T-cell (primary cell): ENCODE data around the gene KRT71. TPM values are rescaled to one million over a fixed set of nuclear protein-coding genes. Genes with fewer than 3 reads are reported as not detected.
"Not testable (repeated sequence)": the region's sequence is repeated elsewhere in the genome, so short reads cannot be mapped to it uniquely, and the experiment has no call there.

ENCODE experiments used
- ATAC-seq, 4 experiments: fragments of 200-7000 bp in 3 of 4; fragments of 150-1000 bp in 1 of 4; cut with Tn5 transposase; replicated peaks in 1 of 4; 1 replicate in 3 of 4; 2 replicates in 1 of 4; pipeline ENCODE4 v1.10.0; 2021; ENCODE audit warnings: moderate library complexity in 3 of 4, mild to moderate bottlenecking in 2 of 4, moderate number of reproducible peaks in 1 of 4
- CTCF ChIA-PET, 2 donors: fragments of 300-600 bp; sonication (Branson Sonifier 250); formaldehyde crosslinking; loops; one replicate each; lab custom pipeline; 2022; ENCODE audit warnings: antibody characterized with exemption in 2 of 2; lab: Charles Lee
- POLR2A ChIA-PET, 2 donors: fragments of 300-600 bp; sonication (Branson Sonifier 250); formaldehyde crosslinking; loops; one replicate each; lab custom pipeline; 2022; ENCODE audit warnings: antibody characterized with exemption in 2 of 2; lab: Charles Lee
- DNase-seq, 35 experiments: peaks; one replicate each; pipeline versions ENCODE4 v3.0.0 to v3.0.0-alpha.2; 2013 to 2023
- H3K27ac ChIP-seq: one replicate; pipeline ENCODE4 v1.5.1; 2013; ENCODE audit warnings: low read length
- H3K27me3 ChIP-seq, 2 experiments: replicated peaks in 1 of 2; 1 replicate in 1 of 2; 2 replicates in 1 of 2; pipeline versions ENCODE4 v1.6.1 to v1.7.0; 2013; ENCODE audit warnings: low read length in 1 of 2, mixed read lengths in 1 of 2; ENCODE audit not compliant: control insufficient read depth in 2 of 2, insufficient read depth in 2 of 2; ENCODE audit errors: extremely low read depth in 1 of 2
- H3K36me3 ChIP-seq, 2 donors: 1 replicate in 1 of 2; 2 replicates in 1 of 2; pipeline versions ENCODE4 v1.6.1 to v1.7.0; 2013; ENCODE audit warnings: low read length in 1 of 2; ENCODE audit not compliant: control insufficient read depth in 2 of 2, insufficient read depth in 1 of 2; ENCODE audit errors: extremely low read depth in 1 of 2
- H3K4me1 ChIP-seq, 2 experiments: 1 replicate in 1 of 2; 2 replicates in 1 of 2; pipeline versions ENCODE4 v1.6.1 to v1.7.0; 2013; ENCODE audit warnings: low read length in 2 of 2, mixed read lengths in 1 of 2; ENCODE audit not compliant: insufficient read depth in 2 of 2, control insufficient read depth in 1 of 2; ENCODE audit errors: extremely low read depth in 1 of 2
- H3K4me3 ChIP-seq, 2 donors: 1 replicate in 1 of 2; 2 replicates in 1 of 2; pipeline versions ENCODE4 v1.5.1 to v1.7.0; 2013; ENCODE audit warnings: mild to moderate bottlenecking in 2 of 2, low read length in 1 of 2, moderate library complexity in 1 of 2; ENCODE audit not compliant: control insufficient read depth in 1 of 2; ENCODE audit errors: extremely low read depth in 1 of 2
- H3K9me3 ChIP-seq: 2 replicates; pipeline ENCODE4 v1.7.0; 2013
- H3K27ac Mint-ChIP-seq, 2 donors: one replicate each; pipeline ENCODE4 v1.8.0; 2020 to 2021; ENCODE audit warnings: mild to moderate bottlenecking in 2 of 2, mixed read lengths in 2 of 2
- H3K27me3 Mint-ChIP-seq, 2 donors: one replicate each; pipeline ENCODE4 v1.8.0; 2021 to 2022; ENCODE audit warnings: mixed read lengths in 2 of 2
- H3K36me3 Mint-ChIP-seq: one replicate; pipeline ENCODE4 v1.8.0; 2021; ENCODE audit warnings: mixed read lengths
- H3K4me1 Mint-ChIP-seq, 3 donors: one replicate each; pipeline ENCODE4 v1.8.0; 2020 to 2022; ENCODE audit warnings: mixed read lengths in 3 of 3, mild to moderate bottlenecking in 1 of 3
- H3K4me3 Mint-ChIP-seq, 3 donors: one replicate each; pipeline ENCODE4 v1.8.0; 2020 to 2022; ENCODE audit warnings: mild to moderate bottlenecking in 3 of 3, mixed read lengths in 3 of 3, moderate library complexity in 3 of 3
- H3K9me3 Mint-ChIP-seq, 3 donors: one replicate each; pipeline ENCODE4 v1.8.0; 2020 to 2022; ENCODE audit warnings: mixed read lengths in 3 of 3
- WGBS: methylation state at CpG from one replicate; pipeline ENCODE4 v1.1.5; 2013; ENCODE audit warnings: missing lambda C conversion rate; ENCODE audit not compliant: insufficient coverage; 5-methylcytosine and 5-hydroxymethylcytosine counted together
- total RNA-seq, 35 experiments: library from RNA in 6 of 35; stranded (reverse) in 6 of 35; fragments of 120-200 nt in 1 of 35; gene quantifications; one replicate each; pipeline versions ENCODE4 v1.2.1 to v1.2.4 and lab custom pipeline; 2013 to 2026

Gene KRT71
- total RNA-seq, 5 donors from 2014 or later (not counting 1 experiment from before 2014, with no cell fraction given) = not detected

DNA sequence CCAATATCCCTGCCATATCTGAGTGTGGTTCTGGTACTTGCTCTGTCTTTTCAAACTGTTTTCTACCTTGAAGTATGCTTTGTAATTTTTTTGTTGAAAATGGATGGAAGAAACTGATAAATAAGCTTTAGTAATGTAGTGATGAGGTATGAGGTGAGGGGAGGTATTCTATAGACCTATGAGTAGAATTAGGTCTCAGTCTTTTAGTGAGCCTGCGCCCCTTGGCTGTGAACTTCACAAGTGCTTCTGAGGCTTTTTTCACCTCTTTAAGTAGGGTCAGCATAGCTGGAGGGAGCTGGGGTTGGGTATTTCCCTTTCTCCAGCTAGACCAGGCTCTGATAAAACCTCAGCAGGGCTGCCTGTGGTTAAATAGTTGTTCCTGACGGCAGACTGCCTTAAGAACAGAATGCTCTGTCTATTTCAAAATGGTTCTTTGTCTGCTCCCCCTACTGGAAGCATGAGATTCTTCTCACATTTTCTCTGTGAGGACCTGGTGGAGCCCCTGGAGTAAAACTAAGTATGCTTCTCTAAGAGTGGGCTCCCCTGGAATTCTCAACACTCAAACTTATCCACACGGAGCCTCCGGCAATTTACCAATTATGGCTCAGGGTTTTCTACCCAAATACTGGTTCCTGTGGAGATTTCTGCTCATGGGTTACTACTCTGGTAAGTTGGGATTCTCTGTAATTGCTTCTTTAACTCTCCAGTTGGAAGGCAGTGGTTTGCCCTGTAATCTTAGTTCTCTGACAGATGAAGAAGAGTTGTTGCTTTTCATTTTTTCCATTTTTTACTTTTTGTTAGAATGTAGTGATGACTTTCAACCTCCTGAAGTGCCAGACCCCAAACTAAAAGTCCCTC lies 45.9 kb downstream of the KRT71 start:
- H3K9me3 ChIP-seq = no peaks in the 10 kb centered on the region
- peaks cover 0 to 9% (median 6%) of the 10 kb centered on the region in 3 donors for H3K9me3 Mint-ChIP-seq
- H3K27ac ChIP-seq = no peak overlapping the region
- peaks cover 0 to 6% (median 0%) of the 10 kb centered on the region in 3 donors for H3K4me1 Mint-ChIP-seq
- no peak overlapping the region for H3K27ac Mint-ChIP-seq
- peaks cover 4 to 9% of the 10 kb centered on the region in 2 experiments for H3K27me3 ChIP-seq
- no peak overlapping the region for H3K4me3 ChIP-seq
- no peaks in the 10 kb centered on the region for H3K36me3 Mint-ChIP-seq
- peak in 3 of 35 experiments; percentile 2 to 52 (median 21) for DNase-seq
- no peaks in the 10 kb centered on the region for H3K36me3 ChIP-seq
- H3K27me3 Mint-ChIP-seq = peaks cover 30 to 41% of the 10 kb centered on the region in 2 donors
- no CpG with 5 or more reads among the region's 4 CpGs for WGBS
- ChIA-PET CTCF (interaction anchor here in 1 of 2 donors (1.0 kb wide), 1 partner anchor 372 kb away, joined by 6 read pairs; no protein-coding TSS in a partner anchor), POLR2A (interaction anchor here in 1 of 2 donors (0.7 kb wide), 1 partner anchor 264 kb away, joined by 3 read pairs; no protein-coding TSS in a partner anchor)
- peaks cover 0 to 3% of the 10 kb centered on the region in 2 experiments for H3K4me1 ChIP-seq
- H3K4me3 Mint-ChIP-seq = no peak overlapping the region
- ATAC-seq = peak; percentile 36 to 54 (median 48)

DNA sequence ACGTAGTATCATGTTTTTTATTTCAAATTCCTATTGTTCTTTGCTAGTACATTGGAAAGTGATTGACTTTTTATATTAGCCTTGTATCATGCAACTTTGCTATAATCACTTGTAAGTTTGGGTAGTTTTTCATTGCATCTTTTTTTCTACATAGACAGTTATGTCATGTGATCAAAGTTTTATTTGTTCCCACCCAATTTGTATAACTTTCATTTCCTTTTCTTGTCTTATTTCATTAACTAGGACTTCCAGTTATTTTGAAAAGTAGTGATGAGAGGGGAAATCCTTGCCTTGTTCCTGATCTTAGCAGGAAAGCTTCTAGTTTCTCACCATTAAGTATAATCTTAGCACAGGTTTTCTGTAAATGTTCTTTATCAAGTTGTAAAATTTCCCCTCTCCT lies 50.1 kb downstream of the KRT71 start:
- Mint-ChIP-seq H3K27me3 (peaks cover 24 to 47% of the 10 kb centered on the region in 2 donors), H3K36me3 (no peaks in the 10 kb centered on the region), H3K4me1 (peaks cover 0 to 6% (median 0%) of the 10 kb centered on the region in 3 donors), H3K9me3 (peaks cover 0 to 2% (median 0%) of the 10 kb centered on the region in 3 donors), H3K4me3 (no peak overlapping the region), H3K27ac (no peak overlapping the region)
- WGBS = no CpG with 5 or more reads among the region's 1 CpG
- ChIA-PET POLR2A (no interaction called here), CTCF (no interaction called here)
- H3K36me3 ChIP-seq = no peaks in the 10 kb centered on the region
- H3K4me1 ChIP-seq = peaks cover 0 to 3% of the 10 kb centered on the region in 2 experiments
- H3K27ac ChIP-seq = no peak overlapping the region
- DNase-seq = no peak
- H3K27me3 ChIP-seq = peaks cover 2 to 6% of the 10 kb centered on the region in 2 experiments
- no peak for ATAC-seq
- no peaks in the 10 kb centered on the region for H3K9me3 ChIP-seq
- no peak overlapping the region for H3K4me3 ChIP-seq

DNA sequence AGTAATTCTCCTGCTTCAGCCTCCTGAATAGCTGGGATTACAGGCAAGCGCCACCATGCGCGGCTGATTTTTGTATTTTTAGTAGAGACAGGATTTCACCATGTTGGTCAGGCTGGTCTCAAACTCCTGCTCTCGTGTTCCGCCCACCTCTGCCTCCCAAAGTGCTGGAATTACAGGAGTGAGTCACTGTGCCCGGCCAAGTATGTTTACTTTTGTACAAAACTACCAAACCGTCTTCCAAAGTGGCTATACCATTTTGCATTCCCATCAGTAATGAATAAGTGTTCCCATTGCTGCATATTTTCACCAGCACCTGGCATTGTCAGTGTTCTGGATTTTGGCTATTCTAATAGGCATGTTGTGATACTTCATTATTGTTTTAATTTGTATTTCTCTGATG lies 51.5 kb downstream of the KRT71 start:
- Mint-ChIP-seq H3K36me3 (no peaks in the 10 kb centered on the region), H3K4me1 (no peaks in the 10 kb centered on the region), H3K27me3 (peaks cover 18 to 37% of the 10 kb centered on the region in 2 donors), H3K9me3 (peaks cover 0 to 2% (median 0%) of the 10 kb centered on the region in 3 donors), H3K4me3 (no peak overlapping the region), H3K27ac (no peak overlapping the region)
- WGBS = 91% methylated on average over 4 of the region's 7 CpGs
- no peaks in the 10 kb centered on the region for H3K9me3 ChIP-seq
- CTCF ChIA-PET = no interaction called here
- H3K36me3 ChIP-seq = no peaks in the 10 kb centered on the region
- no peak for ATAC-seq
- POLR2A ChIA-PET = no interaction called here
- H3K27me3 ChIP-seq = peaks cover 2 to 6% of the 10 kb centered on the region in 2 experiments
- no peaks in the 10 kb centered on the region for H3K4me1 ChIP-seq
- DNase-seq = no peak
- H3K4me3 ChIP-seq = no peak overlapping the region
- no peak overlapping the region for H3K27ac ChIP-seq

DNA sequence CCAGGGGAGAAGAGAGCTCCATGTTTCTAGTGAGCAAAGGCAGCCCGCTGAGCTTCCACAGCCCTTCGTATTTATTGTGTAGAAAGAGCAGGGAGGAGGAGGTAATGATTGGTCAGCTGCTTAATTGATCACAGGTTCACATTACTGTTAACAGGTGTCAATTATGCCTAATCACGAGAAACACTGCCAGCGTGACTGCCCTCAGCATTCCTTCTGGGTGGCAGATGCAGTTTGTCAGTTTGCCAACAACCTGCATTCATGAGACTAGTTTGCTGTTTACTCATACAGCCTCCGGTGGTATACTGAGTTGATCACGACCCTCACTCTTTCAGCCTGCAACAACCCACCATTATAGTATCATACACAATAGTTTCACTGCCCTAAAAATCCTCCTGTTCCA lies 52.4 kb downstream of the KRT71 start:
- H3K36me3 ChIP-seq, H3K36me3 Mint-ChIP-seq, DNase-seq, H3K4me3 Mint-ChIP-seq, H3K27ac Mint-ChIP-seq, ATAC-seq, POLR2A ChIA-PET, H3K9me3 ChIP-seq, H3K9me3 Mint-ChIP-seq, H3K27me3 ChIP-seq, H3K4me3 ChIP-seq, H3K4me1 Mint-ChIP-seq, H3K27ac ChIP-seq, H3K4me1 ChIP-seq: not testable (repeated sequence)
- WGBS = 77% methylated on average over 6 of the region's 6 CpGs
- peaks cover 10 to 28% of the 10 kb centered on the region in 2 donors for H3K27me3 Mint-ChIP-seq
- CTCF ChIA-PET = interaction anchor here in 1 of 2 donors (0.8 kb wide), 1 partner anchor 671 kb away, joined by 3 read pairs; no protein-coding TSS in a partner anchor

DNA sequence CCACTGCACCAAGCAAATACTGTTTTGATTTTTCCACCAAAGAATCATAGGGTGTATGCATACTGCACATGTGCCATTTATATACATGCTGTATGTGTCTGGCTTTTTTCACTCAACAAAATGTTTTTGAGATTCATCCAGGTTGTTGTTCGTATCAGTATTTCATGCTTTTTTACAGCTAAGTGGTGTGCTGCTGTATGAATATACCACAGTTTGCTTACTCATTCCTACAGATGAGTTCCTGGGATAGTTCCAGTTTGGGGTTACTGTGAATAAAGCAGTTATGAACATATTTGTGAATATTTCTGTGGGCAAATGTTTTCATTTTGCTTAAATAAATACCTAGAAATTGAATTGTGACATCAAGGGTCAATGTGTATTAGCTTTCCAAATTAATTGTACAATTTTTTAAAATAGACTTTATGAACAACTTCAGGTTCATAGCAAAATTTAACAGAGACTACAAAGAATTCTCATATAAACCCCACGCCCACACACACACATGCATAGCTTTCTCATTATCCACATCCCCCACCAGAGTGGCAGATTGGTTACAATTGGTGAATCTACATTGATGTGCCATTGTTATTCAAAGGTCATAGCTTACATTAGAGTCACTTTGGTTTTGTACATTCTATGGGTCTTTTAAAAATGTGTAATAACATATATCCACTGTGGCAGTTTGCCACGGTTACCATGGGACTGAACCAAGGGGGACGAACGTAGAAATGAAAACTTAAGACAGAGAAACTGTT lies 53.0 kb downstream of the KRT71 start:
- peaks cover 0 to 6% of the 10 kb centered on the region in 2 experiments for H3K27me3 ChIP-seq
- H3K27ac ChIP-seq = no peak overlapping the region
- Mint-ChIP-seq H3K27ac (no peak overlapping the region), H3K9me3 (peaks cover 0 to 2% (median 0%) of the 10 kb centered on the region in 3 donors), H3K36me3 (no peaks in the 10 kb centered on the region), H3K27me3 (peaks cover 10 to 22% of the 10 kb centered on the region in 2 donors), H3K4me1 (peaks cover 0 to 4% (median 1%) of the 10 kb centered on the region in 3 donors), H3K4me3 (no peak overlapping the region)
- no peaks in the 10 kb centered on the region for H3K36me3 ChIP-seq
- H3K4me3 ChIP-seq = no peak overlapping the region
- H3K4me1 ChIP-seq = no peaks in the 10 kb centered on the region
- DNase-seq (no peak), ATAC-seq (no peak)
- CTCF ChIA-PET = interaction anchor here in 1 of 2 donors (0.8 kb wide), 1 partner anchor 670 kb away, joined by 3 read pairs; no protein-coding TSS in a partner anchor
- H3K9me3 ChIP-seq = no peaks in the 10 kb centered on the region
- POLR2A ChIA-PET = no interaction called here
- 60% methylated on average over 2 of the region's 5 CpGs for WGBS

DNA sequence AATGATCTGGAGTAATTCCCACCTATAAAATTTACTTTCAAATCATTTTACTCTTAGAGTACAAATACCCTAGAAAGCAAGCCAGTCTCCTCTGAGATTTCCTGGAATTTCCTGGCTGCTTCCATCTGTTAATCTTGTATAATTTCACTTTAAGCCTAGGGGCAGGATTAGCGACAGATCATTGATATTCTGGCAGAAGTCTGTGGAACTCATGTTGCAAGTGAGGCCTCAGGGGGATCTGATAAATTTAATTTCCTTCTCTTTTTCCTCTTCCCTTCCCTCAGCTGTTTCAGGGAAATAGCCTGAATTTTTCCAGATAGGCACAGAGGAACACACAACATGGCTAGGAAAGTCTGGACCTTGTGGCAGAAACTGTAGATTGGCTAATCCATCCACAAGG lies 54.0 kb downstream of the KRT71 start:
- no CpG with 5 or more reads among the region's 1 CpG for WGBS
- Mint-ChIP-seq H3K4me3 (no peak overlapping the region), H3K27me3 (peaks cover 10 to 25% of the 10 kb centered on the region in 2 donors), H3K4me1 (peaks cover 0 to 4% (median 1%) of the 10 kb centered on the region in 3 donors), H3K9me3 (peaks cover 0 to 2% (median 0%) of the 10 kb centered on the region in 3 donors), H3K36me3 (no peaks in the 10 kb centered on the region), H3K27ac (no peak overlapping the region)
- H3K27ac ChIP-seq = no peak overlapping the region
- H3K9me3 ChIP-seq = no peaks in the 10 kb centered on the region
- no peaks in the 10 kb centered on the region for H3K4me1 ChIP-seq
- ATAC-seq (no peak), DNase-seq (no peak)
- POLR2A ChIA-PET = interaction anchor here in 1 of 2 donors (0.6 kb wide), 1 partner anchor 269 kb away, joined by 3 read pairs; no protein-coding TSS in a partner anchor
- H3K27me3 ChIP-seq = peaks cover 0 to 6% of the 10 kb centered on the region in 2 experiments
- H3K36me3 ChIP-seq = no peaks in the 10 kb centered on the region
- CTCF ChIA-PET = no interaction called here
- H3K4me3 ChIP-seq = no peak overlapping the region
